ENCODE measurements around the gene UFD1. TPM values are rescaled to one million over a fixed set of nuclear protein-coding genes. Genes with fewer than 3 reads are reported as not detected.

UFD1 gene
- total RNA-seq, 1 experiment from 2014 or later, result 57.9 TPM

DNA sequence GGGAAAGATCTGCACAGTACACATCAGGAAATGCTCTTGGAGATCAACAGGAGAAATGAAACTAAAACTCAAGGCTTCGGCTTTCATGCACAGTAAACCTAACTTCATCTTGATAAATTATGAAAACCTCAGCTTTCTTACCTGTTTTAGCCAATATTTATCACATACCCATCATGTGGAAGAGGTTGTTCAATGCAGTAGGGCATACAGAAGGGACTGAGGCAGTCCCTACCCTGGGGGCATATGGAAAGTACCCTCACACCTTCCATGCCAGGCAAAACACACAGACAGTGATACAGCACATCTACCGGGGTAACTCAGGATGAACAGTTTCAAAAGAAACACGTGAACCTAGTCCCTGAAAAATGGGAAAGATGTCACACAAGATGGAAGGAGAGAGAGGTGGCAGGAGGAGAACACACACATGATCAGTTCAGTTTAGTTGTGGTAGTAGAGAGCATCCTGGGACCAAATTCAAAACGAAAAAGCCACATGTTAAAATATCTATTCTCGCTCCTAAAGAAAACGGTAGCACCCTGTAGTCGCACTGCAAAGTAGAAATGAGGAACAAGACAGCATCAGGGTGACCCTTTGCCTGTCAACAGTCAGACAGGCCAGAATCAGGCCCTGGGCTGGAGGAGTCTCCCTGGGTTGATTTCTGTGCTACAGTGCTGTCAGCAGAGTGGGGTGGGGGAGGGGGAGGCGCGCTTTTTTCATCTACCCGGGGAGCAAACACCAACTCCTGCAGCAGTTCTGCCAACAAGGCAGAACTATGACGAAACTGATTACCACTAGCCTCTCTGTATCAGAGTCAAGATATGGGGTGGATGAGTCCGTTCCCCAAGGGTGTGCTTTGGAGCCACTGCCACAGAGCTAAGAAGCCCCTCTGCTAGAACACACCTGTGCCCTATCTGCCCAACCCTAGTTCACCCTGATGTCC is 48.8 kb downstream of the UFD1 start:
- peak overlapping the region; percentile 10 for H3K27ac Mint-ChIP-seq
- ChIA-PET POLR2A (interaction anchor here (2.1 kb wide), 1 partner anchor 17 kb away, joined by 13 read pairs; the partner anchor contains the start of gene C22orf39), CTCF (no interaction called here)
- peak overlapping the region; percentile 84 for H3K4me3 Mint-ChIP-seq
- peaks cover 20% of the 10 kb centered on the region for H3K4me1 Mint-ChIP-seq
- H3K9me3 Mint-ChIP-seq, result no peaks in the 10 kb centered on the region
- TF ChIP-seq, protein P1, sequence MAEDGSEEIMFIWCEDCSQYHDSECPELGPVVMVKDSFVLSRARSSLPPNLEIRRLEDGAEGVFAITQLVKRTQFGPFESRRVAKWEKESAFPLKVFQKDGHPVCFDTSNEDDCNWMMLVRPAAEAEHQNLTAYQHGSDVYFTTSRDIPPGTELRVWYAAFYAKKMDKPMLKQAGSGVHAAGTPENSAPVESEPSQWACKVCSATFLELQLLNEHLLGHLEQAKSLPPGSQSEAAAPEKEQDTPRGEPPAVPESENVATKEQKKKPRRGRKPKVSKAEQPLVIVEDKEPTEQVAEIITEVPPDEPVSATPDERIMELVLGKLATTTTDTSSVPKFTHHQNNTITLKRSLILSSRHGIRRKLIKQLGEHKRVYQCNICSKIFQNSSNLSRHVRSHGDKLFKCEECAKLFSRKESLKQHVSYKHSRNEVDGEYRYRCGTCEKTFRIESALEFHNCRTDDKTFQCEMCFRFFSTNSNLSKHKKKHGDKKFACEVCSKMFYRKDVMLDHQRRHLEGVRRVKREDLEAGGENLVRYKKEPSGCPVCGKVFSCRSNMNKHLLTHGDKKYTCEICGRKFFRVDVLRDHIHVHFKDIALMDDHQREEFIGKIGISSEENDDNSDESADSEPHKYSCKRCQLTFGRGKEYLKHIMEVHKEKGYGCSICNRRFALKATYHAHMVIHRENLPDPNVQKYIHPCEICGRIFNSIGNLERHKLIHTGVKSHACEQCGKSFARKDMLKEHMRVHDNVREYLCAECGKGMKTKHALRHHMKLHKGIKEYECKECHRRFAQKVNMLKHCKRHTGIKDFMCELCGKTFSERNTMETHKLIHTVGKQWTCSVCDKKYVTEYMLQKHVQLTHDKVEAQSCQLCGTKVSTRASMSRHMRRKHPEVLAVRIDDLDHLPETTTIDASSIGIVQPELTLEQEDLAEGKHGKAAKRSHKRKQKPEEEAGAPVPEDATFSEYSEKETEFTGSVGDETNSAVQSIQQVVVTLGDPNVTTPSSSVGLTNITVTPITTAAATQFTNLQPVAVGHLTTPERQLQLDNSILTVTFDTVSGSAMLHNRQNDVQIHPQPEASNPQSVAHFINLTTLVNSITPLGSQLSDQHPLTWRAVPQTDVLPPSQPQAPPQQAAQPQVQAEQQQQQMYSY (CRISPR knock-in tag; IDR thresholded peaks at IDR 0.05), result peak; percentile 86
- no peak for TF ChIP-seq NR2C2 (CRISPR knock-in tag; IDR thresholded peaks at IDR 0.05)
- no peak for TF ChIP-seq RELA (CRISPR knock-in tag; IDR thresholded peaks at IDR 0.05; ENCODE audit: borderline replicate concordance)
- no peaks in the 10 kb centered on the region for H3K27me3 Mint-ChIP-seq (ENCODE audit: low read depth)
- no peak; the same call in 1 of the 2 replicates for ATAC-seq
- no peak for DNase-seq (ENCODE audit: low spot score)
- peaks cover 4% of the 10 kb centered on the region for H3K36me3 Mint-ChIP-seq

DNA sequence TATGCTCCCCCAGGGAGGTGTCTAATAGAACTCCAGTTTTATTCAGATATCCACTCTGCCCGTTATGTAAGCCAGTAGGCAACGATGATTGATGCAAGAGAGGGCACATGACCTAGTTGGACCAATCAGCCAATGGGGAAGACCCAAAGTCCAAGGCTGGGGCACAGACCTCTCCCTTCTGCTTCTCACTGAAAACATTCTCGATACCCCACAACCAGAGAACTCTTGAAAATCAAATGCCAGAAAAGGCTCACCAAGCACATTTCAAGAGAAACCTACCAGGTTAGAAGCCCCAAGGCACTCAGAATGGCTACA is 54.9 kb downstream of the UFD1 start:
- Mint-ChIP-seq H3K4me3 (no peak overlapping the region), H3K4me1 (peaks cover 38% of the 10 kb centered on the region), H3K27ac (no peak overlapping the region), H3K36me3 (no peaks in the 10 kb centered on the region; the same call in 1 of the 2 replicates), H3K9me3 (no peaks in the 10 kb centered on the region), H3K27me3 (ENCODE audit: low read depth) (no peaks in the 10 kb centered on the region)
- CTCF ChIA-PET, result interaction anchor here (0.6 kb wide), 1 partner anchor 112 kb away, joined by 4 read pairs; no protein-coding TSS in a partner anchor
- POLR2A ChIA-PET, result no interaction called here
- ATAC-seq (no peak), DNase-seq (ENCODE audit: low spot score) (no peak)
- TF ChIP-seq, protein P2, sequence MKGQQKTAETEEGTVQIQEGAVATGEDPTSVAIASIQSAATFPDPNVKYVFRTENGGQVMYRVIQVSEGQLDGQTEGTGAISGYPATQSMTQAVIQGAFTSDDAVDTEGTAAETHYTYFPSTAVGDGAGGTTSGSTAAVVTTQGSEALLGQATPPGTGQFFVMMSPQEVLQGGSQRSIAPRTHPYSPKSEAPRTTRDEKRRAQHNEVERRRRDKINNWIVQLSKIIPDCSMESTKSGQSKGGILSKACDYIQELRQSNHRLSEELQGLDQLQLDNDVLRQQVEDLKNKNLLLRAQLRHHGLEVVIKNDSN (CRISPR knock-in tag; IDR thresholded peaks at IDR 0.05), result peak; percentile 50
- no peak for TF ChIP-seq MXD4 (CRISPR knock-in tag; IDR thresholded peaks at IDR 0.05; ENCODE audit: borderline replicate concordance)

DNA sequence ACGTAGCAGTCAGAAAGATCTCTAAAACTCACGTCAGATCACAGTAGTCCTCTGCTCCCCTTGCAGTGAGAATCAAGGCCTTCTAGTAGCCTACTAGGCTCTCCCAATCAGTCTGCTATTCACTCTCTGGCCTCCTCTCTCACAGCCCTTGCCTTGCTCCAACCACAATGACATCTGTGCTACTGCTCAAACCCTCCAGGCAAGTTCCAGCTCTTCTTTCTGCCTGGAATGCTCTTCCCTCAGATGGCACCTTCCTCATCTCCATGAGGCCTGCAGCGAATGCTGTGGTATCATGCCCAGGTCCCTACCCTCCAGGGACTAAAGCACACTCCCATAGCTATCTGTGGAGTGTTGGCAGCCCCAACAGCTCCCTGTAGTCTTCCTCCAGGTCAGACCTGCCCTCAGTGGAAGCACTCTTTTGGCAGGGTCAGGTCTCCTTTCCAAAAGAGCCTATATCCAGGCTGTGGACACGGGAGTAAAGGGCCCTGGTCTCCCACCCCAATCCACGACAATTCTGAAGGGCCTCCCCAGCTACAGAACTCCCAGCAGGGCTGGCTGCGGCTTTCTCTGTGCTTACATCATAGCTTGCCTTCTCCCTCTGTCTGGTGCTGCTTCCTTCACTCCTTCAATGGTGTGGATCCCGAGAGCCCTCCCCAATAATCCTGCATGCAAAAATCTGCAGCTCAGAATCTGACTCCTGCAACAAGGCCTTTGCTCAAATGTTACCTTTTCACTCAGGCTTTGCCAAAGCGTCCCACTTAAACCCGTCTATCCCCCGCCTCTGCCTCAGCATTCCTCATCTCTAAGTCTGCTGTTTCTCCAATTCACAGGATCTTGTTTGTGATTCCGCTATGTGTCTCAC is 56.3 kb downstream of the UFD1 start:
- H3K27me3 Mint-ChIP-seq (ENCODE audit: low read depth), result no peaks in the 10 kb centered on the region
- DNase-seq (ENCODE audit: low spot score), result no peak
- peaks cover 40% of the 10 kb centered on the region for H3K4me1 Mint-ChIP-seq
- peaks cover 4% of the 10 kb centered on the region for H3K9me3 Mint-ChIP-seq
- H3K36me3 Mint-ChIP-seq, result peaks cover 4% of the 10 kb centered on the region
- H3K4me3 Mint-ChIP-seq, result no peak overlapping the region
- TF ChIP-seq JUN (CRISPR knock-in tag; IDR thresholded peaks at IDR 0.05) (no peak), SMAD4 (CRISPR knock-in tag; IDR thresholded peaks at IDR 0.05) (no peak), NFYB (CRISPR knock-in tag; conservative IDR thresholded peaks at IDR 0.05; ENCODE audit: low read depth) (no peak), CREM (CRISPR knock-in tag; IDR thresholded peaks at IDR 0.05) (no peak), NFATC4 (CRISPR knock-in tag; IDR thresholded peaks at IDR 0.05) (no peak), MYBL2 (CRISPR knock-in tag; IDR thresholded peaks at IDR 0.05) (no peak), CBFB (CRISPR knock-in tag; IDR thresholded peaks at IDR 0.05; ENCODE audit: low read depth) (no peak), ZNF121 (CRISPR knock-in tag; IDR thresholded peaks at IDR 0.05) (no peak), MXD4 (CRISPR knock-in tag; IDR thresholded peaks at IDR 0.05; ENCODE audit: borderline replicate concordance) (no peak), ZNF138 (CRISPR knock-in tag; conservative IDR thresholded peaks at IDR 0.05) (no peak)
- TF ChIP-seq, protein P3, sequence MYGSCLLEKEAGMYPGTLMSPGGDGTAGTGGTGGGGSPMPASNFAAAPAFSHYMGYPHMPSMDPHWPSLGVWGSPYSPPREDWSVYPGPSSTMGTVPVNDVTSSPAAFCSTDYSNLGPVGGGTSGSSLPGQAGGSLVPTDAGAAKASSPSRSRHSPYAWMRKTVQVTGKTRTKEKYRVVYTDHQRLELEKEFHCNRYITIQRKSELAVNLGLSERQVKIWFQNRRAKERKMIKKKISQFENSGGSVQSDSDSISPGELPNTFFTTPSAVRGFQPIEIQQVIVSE (CRISPR knock-in tag; IDR thresholded peaks at IDR 0.05; ENCODE audit: borderline replicate concordance), result no peak
- TF ChIP-seq, protein P4, sequence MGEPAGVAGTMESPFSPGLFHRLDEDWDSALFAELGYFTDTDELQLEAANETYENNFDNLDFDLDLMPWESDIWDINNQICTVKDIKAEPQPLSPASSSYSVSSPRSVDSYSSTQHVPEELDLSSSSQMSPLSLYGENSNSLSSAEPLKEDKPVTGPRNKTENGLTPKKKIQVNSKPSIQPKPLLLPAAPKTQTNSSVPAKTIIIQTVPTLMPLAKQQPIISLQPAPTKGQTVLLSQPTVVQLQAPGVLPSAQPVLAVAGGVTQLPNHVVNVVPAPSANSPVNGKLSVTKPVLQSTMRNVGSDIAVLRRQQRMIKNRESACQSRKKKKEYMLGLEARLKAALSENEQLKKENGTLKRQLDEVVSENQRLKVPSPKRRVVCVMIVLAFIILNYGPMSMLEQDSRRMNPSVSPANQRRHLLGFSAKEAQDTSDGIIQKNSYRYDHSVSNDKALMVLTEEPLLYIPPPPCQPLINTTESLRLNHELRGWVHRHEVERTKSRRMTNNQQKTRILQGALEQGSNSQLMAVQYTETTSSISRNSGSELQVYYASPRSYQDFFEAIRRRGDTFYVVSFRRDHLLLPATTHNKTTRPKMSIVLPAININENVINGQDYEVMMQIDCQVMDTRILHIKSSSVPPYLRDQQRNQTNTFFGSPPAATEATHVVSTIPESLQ (CRISPR knock-in tag; IDR thresholded peaks at IDR 0.05), result no peak
- TF ChIP-seq, protein P5, sequence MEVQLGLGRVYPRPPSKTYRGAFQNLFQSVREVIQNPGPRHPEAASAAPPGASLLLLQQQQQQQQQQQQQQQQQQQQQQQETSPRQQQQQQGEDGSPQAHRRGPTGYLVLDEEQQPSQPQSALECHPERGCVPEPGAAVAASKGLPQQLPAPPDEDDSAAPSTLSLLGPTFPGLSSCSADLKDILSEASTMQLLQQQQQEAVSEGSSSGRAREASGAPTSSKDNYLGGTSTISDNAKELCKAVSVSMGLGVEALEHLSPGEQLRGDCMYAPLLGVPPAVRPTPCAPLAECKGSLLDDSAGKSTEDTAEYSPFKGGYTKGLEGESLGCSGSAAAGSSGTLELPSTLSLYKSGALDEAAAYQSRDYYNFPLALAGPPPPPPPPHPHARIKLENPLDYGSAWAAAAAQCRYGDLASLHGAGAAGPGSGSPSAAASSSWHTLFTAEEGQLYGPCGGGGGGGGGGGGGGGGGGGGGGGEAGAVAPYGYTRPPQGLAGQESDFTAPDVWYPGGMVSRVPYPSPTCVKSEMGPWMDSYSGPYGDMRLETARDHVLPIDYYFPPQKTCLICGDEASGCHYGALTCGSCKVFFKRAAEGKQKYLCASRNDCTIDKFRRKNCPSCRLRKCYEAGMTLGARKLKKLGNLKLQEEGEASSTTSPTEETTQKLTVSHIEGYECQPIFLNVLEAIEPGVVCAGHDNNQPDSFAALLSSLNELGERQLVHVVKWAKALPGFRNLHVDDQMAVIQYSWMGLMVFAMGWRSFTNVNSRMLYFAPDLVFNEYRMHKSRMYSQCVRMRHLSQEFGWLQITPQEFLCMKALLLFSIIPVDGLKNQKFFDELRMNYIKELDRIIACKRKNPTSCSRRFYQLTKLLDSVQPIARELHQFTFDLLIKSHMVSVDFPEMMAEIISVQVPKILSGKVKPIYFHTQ (CRISPR knock-in tag; IDR thresholded peaks at IDR 0.05), result no peak
- TF ChIP-seq, protein P6, sequence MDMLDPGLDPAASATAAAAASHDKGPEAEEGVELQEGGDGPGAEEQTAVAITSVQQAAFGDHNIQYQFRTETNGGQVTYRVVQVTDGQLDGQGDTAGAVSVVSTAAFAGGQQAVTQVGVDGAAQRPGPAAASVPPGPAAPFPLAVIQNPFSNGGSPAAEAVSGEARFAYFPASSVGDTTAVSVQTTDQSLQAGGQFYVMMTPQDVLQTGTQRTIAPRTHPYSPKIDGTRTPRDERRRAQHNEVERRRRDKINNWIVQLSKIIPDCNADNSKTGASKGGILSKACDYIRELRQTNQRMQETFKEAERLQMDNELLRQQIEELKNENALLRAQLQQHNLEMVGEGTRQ (CRISPR knock-in tag; IDR thresholded peaks at IDR 0.05), result no peak
- H3K27ac Mint-ChIP-seq, result peak overlapping the region; percentile 65
- ChIA-PET POLR2A (interaction anchor here (0.5 to 1.3 kb wide), 2 partner anchors 9 to 319 kb away, joined by 4 to 5 read pairs; partner anchors contain the start of genes HIRA and MRPL40), CTCF (interaction anchor here (1.3 kb wide), 1 partner anchor 207 kb away, joined by 4 read pairs; no protein-coding TSS in a partner anchor)
- ATAC-seq, result no peak; the same call in 1 of the 2 replicates
